HG03039 (cell line): Measurements from ENCODE around the gene ALX4.

ENCODE experiments used
- ATAC-seq: cut with Tn5 transposase; IDR thresholded peaks from one replicate; pipeline ENCODE4 v1.9.1; 2021; ENCODE audit warnings: mild to moderate bottlenecking, moderate library complexity; ENCODE audit not compliant: unreplicated experiment

ALX4 gene

DNA sequence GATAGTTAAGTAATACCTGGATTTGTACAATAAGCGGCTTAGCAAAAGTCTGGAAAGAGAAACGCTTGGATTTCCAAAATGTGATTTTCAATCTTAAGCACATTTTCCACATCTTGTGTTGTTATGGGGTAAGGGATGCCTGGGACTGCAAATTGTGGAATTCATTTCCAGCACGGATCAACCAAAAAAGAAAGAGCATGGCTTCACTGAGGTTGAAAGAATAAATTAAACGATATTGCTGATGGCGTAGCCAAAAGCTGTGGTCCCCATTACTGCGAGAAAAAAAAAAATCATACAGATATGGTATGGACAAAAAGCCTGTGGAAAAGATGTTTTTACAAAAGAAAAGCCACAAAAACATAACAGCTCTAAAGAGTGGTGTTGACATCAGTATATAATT lies 26.0 kb upstream of the ALX4 start:
- no peak for ATAC-seq

DNA sequence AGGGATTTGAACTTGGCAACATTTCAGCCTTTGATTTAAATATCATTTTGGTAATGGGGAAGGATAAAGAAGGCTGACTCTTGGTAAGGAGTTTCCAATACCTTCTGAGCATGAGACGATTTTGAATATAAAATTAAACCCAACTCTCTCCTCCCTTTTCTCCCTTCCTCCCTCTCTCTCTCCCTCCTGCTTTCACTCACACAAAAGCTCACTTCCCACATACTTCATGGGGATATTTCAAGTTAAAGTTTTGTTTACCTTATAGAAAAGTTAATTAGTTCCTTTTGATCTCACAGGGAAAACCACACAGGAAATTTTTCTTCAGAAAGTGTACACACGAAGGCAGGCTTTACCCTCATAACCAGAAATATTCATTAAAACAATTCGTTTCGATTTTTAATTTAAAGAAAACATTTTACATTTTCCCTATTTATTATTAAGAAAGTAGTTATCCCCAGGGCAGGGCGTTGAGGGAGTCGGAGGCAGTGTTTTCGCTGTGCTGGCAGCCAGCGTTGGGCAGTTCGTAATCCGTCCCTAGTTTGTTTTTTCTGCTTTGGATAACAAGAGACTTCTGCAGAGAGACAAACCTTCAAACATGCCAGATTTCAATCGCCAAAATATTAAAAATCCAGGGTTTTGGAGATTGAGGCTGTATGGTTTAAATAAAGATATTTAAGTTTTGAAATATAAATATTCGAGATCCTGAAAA lies 25.3 kb upstream of the ALX4 start:
- ATAC-seq: no peak

DNA sequence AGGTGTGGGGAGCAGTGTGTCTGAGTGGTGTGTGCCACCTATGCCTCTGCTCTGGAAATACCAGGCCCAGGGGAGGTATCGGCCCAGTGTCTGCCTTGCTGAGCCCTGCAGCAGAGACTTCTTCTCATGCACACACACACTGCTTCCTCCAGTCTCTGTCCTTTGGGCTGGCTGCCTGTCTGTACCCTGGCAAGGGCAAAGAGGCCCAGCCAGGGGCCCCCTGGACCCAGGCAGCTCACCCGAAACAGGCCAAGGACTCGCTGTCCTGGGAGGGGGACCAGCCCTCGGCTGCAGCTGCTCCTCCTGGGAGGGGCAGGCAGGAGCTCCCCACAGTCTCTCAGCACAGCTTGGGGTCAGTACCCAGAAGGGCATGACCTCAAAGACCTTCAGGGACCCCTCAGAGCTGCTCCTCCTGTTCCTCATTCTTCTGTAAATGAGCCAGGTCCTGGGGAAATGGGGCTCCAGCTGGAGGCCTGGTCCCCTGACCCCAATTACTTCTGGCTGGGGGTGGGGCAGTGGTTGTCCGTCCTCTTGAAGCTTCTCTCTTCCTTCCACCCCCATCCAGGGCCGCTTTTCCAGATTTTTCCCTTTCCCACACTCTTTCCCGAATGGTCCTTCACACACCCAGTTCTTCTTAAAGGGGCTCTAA lies 24.5 kb upstream of the ALX4 start:
- ATAC-seq: no peak

DNA sequence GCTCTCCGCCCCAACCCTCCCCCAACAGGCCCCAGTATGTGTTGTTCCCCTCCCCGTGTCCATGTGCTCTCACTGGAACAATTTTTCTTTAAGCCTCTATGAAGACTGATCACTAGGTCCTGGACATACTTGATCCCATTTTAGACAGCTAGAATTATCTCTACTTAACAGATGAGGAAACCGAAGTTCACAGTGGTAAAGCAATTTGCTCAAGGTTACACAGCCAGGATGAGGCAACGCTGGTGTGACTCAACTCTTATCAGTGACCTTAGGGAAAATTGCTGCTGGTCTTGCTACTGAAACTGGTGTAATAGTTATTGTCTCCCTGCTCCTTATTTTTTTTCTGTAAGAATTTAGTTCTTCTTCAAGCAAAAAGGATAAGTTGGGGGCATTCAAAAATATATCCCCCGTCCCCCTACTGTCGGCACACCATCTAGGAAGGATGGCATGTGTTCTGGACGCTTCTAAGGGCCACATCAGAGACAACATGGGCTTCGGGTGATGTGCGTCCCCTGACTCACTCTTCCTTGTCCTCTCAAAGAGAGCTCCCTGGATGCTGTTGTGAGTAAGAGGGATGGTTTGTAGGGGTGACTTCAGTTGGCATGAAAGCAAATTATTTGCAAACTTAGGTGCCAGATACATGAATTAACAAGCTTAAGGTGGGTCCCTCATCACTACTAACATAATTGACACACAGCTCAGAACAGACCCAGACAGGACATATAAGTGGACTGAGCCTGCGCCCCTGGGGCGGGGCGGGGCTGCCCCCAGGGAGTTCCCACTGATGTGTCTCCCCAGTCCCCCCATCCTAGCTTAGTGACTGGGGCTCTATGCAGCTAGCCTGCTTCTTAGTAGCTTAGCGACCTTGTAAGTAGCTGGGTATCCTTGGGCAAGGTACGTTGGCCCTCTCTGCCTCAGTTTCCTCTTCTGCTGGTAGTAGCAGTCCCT lies 23.6 kb upstream of the ALX4 start:
- ATAC-seq: no peak

DNA sequence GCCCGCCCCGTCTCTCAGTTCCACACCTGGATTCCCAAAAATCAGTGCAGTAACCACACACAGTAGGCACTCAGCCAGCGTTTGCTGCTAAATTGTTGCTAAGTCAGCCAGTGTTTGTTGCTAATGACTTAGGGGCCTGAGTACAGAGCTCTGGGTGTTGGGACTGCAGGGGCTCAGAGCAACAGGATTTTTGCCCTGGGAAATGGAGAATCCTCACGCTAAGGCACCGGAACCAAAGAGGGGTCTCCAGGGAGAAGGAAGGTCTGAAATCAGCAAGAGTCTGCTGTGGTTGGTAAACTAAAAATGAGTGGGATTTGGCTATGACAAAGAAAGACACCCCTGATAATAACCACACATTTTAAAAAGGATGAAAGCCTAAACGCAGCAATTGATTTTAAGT lies 22.7 kb upstream of the ALX4 start:
- ATAC-seq: no peak

DNA sequence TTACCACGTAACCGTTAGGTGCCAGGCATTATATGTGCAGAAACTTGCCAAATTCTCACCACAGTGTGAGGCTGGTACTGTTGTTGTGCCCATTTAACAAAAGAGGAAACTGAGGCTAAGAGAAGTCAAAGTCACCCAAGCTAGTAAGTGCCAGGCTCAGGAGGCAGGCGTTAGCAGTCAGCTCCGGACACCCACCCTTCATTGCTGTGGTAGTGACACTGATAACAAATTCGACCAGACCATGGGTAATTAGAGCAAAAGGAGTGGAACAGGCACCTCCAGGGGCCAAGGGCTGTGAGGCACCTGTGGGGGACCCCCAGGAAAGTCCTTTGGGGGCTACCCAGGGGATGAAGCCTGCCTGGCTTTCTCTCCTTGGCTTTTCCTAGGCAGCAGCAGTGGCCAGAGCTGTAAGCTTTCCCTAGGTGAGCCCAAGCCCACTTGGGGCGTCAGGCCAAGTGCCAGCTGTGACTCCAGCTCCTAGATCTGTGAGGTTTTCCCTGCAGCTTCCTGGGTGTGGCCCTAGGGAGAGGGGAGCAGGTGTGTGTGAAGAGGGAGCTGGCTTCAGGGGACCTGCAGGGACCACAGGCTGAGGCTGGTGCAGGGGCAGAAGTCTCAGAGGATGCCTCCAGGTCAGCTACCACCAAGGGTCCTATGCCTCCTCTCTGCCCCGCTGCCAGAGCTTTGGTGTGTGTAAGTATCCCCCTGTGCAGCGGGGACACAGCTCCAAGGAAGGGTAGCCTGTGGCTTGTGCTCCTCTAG lies 19.7 kb upstream of the ALX4 start:
- no peak for ATAC-seq

DNA sequence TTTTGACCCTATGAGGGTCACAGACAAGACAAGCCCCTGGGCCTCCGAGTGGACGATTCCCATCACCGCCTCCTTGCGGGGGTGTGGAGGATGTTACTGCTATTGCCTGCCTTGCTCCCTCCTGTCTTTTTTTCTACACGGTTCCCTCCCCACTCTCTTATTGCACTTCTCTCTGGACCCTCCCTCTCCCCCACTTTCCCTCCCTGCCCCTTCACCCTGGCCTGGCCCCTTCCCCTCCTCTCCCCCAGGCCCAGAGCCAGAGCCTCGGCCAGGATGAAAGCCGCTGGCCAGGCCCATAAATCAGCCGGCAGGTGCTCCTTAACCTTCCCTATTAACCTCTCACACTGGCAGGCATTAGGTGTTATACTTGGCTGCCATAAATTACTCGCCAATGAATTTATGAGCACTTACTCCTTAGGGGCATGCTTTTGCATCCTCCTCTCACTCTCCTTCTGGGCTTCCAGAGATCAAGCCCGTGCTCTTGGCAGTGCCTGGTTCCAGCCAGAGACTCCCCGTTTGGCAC lies 18.3 kb upstream of the ALX4 start:
- no peak for ATAC-seq

DNA sequence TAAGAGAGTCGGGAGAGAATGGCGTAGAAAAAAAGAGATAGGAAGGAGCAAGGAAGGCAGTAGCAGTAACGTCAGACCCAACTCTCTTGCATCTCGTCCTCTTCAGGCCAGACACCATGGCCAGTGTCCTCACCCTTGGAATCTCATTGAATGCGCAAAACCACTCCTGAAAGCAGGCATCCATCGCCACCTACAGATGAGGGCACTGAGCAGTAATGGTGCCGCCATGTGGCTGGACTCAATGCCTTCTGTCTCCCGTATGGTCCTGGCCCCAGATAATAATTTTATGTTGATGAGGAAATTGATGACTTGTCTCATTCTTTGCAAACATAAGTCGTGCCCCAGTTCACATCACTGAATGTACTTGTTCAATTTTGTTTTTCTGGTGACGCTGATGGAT lies 17.8 kb upstream of the ALX4 start:
- no peak for ATAC-seq

DNA sequence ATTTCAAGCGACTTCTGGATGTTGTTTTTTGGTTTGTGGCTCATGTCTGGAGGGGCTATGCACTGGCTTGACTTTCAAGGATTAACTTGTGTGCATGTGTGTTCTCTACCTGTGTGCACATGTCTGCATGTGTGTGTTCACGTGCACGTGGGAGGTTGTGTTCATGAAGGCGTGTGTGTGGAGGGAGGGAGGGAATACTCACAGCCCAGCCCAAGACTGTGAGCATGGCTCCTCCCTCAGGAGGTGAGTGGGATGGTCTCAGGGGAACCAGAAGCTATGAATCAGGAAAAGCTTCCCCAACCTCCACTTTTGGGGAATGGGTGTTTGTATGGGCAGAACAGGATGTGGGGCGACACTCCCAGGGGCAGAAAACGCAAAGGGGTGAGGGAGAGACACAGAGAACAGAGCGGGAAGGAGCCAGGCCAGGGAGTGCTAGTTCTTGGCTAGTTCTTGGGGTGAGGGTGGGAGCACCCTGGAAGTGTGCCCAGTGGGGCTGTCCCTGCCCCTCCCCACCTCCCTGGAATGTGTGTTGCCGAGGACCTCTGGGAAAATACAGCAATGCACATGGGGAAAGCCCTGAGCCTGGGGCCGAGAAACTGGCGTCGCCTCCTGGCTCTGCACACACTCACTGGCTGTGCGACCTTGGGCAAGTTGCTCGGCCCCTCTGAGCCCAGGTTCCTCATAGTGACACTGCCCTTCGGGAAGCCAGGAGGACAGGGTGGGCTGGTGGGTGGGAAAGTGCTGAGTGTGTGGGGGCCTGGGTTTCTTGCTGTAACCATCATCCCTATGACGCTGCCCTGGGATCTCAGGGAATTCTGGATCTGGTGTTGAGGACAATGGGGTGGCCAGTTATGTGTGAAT lies 16.9 kb upstream of the ALX4 start:
- ATAC-seq: no peak

DNA sequence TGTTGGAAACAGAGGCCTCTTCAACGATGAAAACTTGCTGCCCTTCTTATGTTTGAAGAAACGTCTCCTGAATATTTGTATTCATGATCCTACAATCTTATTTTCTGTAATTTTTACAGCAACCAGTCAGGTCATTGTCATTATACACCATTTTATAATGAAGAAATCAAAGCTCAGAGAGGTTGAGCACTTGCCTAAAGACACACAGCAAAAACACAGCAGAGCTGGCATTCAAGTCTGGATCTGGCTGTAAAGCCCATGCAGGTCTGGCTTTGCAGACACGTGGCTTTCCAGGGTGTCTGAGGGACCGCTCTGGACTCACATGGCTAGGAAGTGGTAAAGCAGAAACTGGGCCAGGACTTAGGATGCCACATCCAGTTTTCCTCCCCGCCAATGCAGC lies 15.8 kb upstream of the ALX4 start:
- no peak for ATAC-seq

DNA sequence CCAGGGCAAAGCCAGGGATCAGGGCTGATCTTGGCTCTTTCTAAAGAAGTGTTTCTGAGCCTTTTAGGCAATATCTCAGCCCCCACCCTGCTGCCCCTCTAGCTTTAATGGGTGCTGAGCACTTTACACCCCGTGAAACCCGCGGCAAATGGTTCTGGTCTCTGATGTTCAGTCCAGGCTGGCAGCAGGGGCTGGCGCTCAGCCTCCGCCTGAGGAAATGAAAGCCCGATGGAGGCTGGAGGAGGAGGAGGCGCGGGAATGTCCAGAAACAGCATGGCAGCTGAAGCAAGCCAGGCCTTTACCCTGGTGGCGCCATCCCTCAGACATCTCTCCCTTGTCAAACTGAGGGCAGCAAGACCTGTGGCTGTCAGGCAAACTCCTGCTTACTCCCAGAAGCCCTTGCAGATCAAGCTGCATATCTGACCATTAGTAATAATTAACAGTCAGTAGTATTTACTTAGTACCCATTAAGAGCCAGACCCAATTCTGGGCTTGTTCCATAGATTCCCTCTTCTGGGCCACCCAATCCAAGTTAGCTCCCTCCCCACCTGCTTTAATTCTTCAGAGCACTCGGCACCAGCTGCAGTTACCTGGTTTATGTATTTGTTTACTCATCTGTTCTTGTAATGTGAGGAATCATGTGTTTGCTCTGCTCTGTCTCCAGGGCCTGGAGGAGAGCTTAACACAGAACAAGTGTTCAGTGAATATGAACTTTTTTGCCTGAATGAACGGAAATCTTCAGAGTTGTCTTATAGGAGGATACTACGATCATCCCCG lies 15.0 kb upstream of the ALX4 start:
- no peak for ATAC-seq

DNA sequence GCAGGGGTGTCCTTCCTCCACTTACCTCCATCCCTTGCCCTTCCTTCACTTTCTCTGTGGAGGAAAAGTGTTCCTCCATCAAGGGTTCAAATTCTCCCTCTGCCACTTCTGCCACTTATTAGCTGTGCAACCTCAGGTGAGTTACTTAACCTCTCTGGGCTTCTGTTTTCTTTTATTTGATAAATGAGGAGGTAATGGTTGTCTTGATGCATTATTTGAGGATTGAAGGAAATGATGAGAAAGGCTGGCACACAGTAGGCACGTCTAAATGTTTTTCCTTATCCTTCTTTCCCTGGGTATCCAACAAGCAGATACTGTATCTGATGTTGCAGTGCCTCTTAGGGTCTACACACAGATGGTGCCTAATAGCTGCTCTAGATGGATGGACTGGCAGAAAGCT lies 14.3 kb upstream of the ALX4 start:
- ATAC-seq: no peak

DNA sequence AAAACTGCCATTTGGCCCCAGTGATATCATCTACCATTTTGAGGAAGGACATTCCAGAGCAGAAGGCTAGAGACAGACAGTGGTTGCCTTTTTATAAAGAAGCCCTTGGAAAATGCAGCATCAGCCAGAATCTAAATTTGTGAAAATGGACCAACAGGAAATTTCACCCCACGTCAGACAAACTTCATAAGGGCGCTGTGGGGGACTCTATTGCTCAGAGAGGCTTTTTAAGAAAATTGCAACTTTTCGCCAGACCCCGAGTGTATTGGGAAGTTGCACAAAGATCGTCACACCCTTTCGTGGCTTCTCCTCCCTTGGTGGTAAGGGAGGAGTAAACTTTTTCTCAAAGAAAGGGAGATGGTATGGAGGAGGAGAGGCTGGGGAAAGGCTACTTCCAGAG lies 12.3 kb upstream of the ALX4 start:
- ATAC-seq: no peak

DNA sequence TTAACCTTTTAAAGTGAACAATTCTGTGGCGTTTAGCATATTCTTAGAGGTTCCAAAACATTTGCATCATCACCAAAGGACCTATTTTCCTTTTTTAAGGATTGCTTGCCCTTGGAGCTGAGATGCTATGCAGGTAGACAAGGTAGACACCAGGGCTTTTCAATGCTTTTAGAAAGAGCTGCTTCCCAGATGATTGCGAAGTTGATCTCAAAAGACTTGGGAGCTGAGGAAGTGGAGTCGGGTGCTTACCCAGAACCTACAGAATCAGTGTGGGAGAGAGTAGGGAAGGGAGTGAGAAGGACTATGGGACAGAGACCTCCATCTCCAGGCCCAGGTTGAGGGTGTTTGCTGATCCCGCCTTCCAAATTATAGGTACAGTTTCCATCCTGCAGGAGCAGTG lies 11.1 kb upstream of the ALX4 start:
- no peak for ATAC-seq

DNA sequence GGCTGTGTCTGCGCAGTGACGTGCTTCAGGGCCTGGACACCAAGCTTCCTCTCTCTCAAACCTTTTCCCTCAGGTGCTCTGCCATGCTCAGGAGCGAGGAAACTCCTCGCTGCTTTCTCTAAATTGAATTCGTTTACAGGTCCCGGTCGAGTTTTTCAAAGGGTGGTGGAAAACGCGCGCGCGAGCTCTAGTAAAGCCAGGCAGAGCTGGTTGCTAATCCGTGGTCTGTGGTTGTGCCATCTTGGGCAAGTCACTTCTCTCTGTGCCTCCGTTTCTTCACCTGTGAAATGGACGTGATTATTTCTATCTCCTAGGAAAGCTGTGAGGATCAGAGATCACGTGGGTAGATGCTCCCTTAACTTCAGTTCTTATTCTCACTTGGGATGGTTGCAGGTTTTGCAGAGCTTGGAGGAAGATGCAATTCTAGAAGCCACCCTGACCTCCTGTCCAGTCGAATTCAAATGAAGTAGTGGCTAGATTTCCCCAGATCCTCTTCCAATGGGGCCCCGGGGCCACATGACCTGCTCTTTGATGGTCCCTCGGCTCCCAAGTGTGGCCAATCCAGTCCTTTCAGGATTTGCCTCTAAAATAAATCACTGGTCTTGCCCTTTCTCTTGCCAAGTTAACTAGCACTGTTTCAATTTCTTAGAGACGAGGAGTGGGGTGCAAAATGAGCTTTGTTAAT lies 10.5 kb upstream of the ALX4 start:
- no peak for ATAC-seq

DNA sequence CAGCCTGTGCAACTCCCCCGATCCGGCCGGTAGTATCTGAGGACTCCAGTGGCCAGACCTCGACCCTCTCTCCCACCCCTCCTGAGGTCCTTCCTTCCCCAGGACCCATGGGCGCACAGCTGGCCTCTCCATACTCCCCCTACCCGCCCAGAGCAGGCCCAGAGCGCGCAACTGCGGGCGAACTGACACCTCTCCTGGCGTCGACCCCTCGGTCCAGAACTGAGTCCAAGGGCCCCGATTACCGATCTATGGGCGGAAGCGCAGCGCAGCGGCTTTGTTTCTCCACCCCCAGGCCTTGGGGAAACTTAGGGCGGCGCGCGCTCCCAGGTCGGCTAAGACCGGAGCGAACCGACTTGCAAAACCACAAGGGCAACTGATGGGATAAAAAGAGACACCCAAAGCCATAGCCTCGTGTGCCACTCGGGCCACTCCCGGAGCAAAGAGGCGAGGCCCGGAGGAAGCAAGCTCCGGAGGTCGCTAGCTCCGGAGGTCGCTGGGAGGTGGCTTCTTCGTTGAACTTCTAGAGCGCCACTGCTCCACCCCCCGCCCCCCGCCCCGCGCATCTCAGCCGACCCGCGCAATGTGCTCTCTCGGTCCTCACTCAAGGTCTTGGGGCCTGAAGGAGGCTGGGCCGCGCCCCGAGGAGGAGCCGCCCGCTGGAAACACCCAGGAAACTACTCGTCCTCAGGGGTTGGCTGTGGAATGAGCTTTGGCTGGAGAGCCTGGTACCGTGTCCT lies 9.8 kb upstream of the ALX4 start:
- no peak for ATAC-seq

DNA sequence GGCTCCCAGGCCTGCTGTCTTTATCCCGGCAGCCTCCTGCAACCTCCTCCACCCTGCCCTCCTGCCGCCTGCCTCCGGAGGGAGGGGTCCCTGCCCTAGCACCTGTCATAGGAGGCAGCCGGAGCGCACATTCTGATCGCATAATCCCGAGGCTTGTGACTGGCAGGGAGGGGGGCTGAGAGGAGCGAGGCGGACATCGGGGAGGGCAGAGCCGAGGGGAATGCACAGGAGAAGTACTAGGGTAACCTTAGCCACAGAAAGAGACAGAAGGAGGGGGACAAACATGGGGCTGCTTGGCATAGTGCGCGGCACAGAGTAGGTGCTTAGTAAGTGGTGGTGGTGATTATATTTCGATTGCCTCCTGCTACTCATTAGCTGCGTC lies 9.2 kb upstream of the ALX4 start:
- no peak for ATAC-seq

DNA sequence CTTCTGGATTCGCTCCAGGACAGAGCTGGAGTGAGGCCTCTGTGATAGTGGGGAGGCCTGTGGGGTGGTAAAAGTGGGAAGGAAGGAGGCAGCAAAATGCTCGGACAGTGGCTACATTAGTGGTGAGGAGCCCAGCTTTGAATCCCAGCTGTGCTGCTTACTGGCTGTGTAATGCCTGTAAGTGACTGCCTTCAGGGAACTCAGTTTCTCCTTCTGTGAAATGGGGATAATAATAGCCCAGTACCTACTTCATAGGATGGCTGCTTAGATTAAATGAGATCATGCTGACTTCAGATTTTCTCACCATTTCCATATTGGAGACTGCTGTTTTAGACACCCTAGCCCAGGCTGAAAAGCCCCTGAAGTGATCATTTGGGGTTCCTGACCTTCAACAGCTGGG lies 8.4 kb upstream of the ALX4 start:
- ATAC-seq: no peak
